Measurements from ENCODE around the gene LILRA5. TPM values are rescaled to one million over a fixed set of nuclear protein-coding genes. Genes with fewer than 3 reads are reported as not detected.

LILRA5 gene
- total and polyA plus RNA-seq, 2 of the 4 experiments (the other 2 are of a cell fraction) = not detected

- dilution Hi-C loops (cut with HindIII; ENCODE audit: low sequenced_read_pairs, unreplicated experiment) = no loop called here
- no peak for ATAC-seq (ENCODE audit: low read depth)
- Histone ChIP-seq H3K4me1 (ENCODE audit: control insufficient read depth, insufficient read depth, low read length) (no peaks in the 10 kb centered on the region), H4K20me1 (ENCODE audit: insufficient read depth, low read length) (no peaks in the 10 kb centered on the region), H3K9me1 (ENCODE audit: insufficient read depth, low read length) (no peaks in the 10 kb centered on the region), H4K8ac (ENCODE audit: low read depth in 2 of 2, low read length in 2 of 2) (no peak overlapping the region), H3K79me1 (ENCODE audit: low read depth in 1 of 2, low read length in 2 of 2) (no peaks in the 10 kb centered on the region), H3K9ac (ENCODE audit: low read depth, low read length) (no peak overlapping the region), H3K27ac (ENCODE audit: insufficient read depth, low read length) (no peak overlapping the region), H2AFZ (replicated peaks; ENCODE audit: low read length, poor library complexity) (no peak overlapping the region), H2AK9ac (replicated peaks; ENCODE audit: low read depth, low read length, poor library complexity) (no peak overlapping the region), H3K4me3 (ENCODE audit: insufficient read depth, low read depth, low read length) (no peak overlapping the region), H3K9me3 (ENCODE audit: control insufficient read depth, insufficient read depth, low read length) (peaks cover 9% of the 10 kb centered on the region), H3K27me3 (ENCODE audit: control insufficient read depth, insufficient read depth, low read length) (no peaks in the 10 kb centered on the region), H2AK5ac (ENCODE audit: low read depth, low read length) (no peak overlapping the region), H2BK15ac (ENCODE audit: low read depth, low read length) (no peak overlapping the region), H2BK5ac (ENCODE audit: low read depth, low read length, poor library complexity, severe bottlenecking) (no peak overlapping the region), H2BK20ac (ENCODE audit: low read depth, low read length) (no peak overlapping the region), H3K18ac (ENCODE audit: low read depth, low read length) (no peak overlapping the region), H2BK120ac (ENCODE audit: low read depth, low read length) (no peak overlapping the region), H4K91ac (ENCODE audit: insufficient read depth, low read depth, low read length) (no peak overlapping the region), H3K36me3 (ENCODE audit: control insufficient read depth, insufficient read depth, low read length) (no peaks in the 10 kb centered on the region), H3K4me2 (ENCODE audit: low read depth, low read length) (no peak overlapping the region), H4K5ac (ENCODE audit: low read depth, low read length) (no peak overlapping the region), H3K14ac (replicated peaks; ENCODE audit: low read depth, low read length) (no peak overlapping the region), H3K56ac (ENCODE audit: extremely low read depth, insufficient read depth, low read length) (no peak overlapping the region), H3K23ac (ENCODE audit: low read depth, low read length) (no peak overlapping the region), H3K4ac (ENCODE audit: low read depth, low read length) (no peak overlapping the region)
- in situ Hi-C loops (cut with MboI; ENCODE audit: low sequenced_read_pairs) = no loop called here
- intact Hi-C loops (cut with micrococcal nuclease) = no loop called here
- no peak for DNase-seq
- no CpG with 5 or more reads among the region's 1 CpG for WGBS, 2 experiments (ENCODE audit: extremely low coverage in 2 of 2, insufficient read length in 1 of 2)
- CTCF ChIA-PET = no interaction called here
- TF ChIP-seq USF2 (IDR thresholded peaks at IDR 0.05; ENCODE audit: low read depth, low read length) (no peak), CHD1 (IDR thresholded peaks at IDR 0.05; ENCODE audit: low read depth, low read length) (no peak), BHLHE40 (IDR thresholded peaks at IDR 0.05; ENCODE audit: low read depth, low read length) (no peak)
- POLR2A ChIA-PET (ENCODE audit: unreplicated experiment) = no interaction called here
- BruUV-seq (replicated peaks) = no TSS peak
These were observed 7.8 kb downstream of the LILRA5 start for GRCh38 chr19:54305141-54305540.

Measured in IMR-90 (cell line).